SK-N-SH (cell line): ENCODE data around the gene HOXB5. TPM values are rescaled to one million over a fixed set of nuclear protein-coding genes. Genes with fewer than 3 reads are reported as not detected.

Experiments
- CTCF ChIA-PET: fragments of 300-600, 350-600 bp; formaldehyde crosslinking; extraction: SDS; loops from one replicate; lab custom pipeline; 2021; lab: Yijun Ruan, JAX
- POLR2A ChIA-PET: fragments of 350-600 bp; sonication (Branson Sonifier 250); formaldehyde crosslinking; extraction: SDS; loops from one replicate; lab custom pipeline; 2020; ENCODE audit warnings: antibody characterized with exemption, inconsistent platforms; lab: Yijun Ruan, JAX
- DNase-seq: peaks from one replicate; pipeline ENCODE4 v3.0.0; 2012
- H2AFZ ChIP-seq: fragments of 200-600 bp; sonication (generic); 2 replicates; pipeline ENCODE4 v1.8.1; 2016; ENCODE audit warnings: antibody characterized with exemption, mild to moderate bottlenecking, low read depth
- H3F3A ChIP-seq: fragments of 200-600 bp; sonication (generic); replicated peaks from 2 replicates; pipeline ENCODE3; 2016; ENCODE audit warnings: antibody characterized with exemption, mild to moderate bottlenecking; ENCODE audit not compliant: insufficient read depth
- H3K27ac ChIP-seq, 2 experiments: fragments of 200-500 bp in 1 of 2; fragments of 200-600 bp in 1 of 2; sonication (Bioruptor generic) in 1 of 2; sonication (generic), shearing (Covaris generic) in 1 of 2; 2 replicates each; pipeline versions ENCODE4 v1.5.1 to v1.6.1; 2014 to 2016; ENCODE audit warnings: low read depth in 2 of 2, inconsistent platforms in 1 of 2, low read length in 1 of 2, mild to moderate bottlenecking in 1 of 2, mixed read lengths in 1 of 2
- H3K27me3 ChIP-seq: fragments of 200-600 bp; sonication (generic), shearing (Covaris generic); 2 replicates; pipeline ENCODE4 v1.6.1; 2016; ENCODE audit warnings: mixed run types; ENCODE audit not compliant: insufficient read depth
- H3K36me3 ChIP-seq, 2 experiments: fragments of 200-500 bp in 1 of 2; fragments of 200-600 bp in 1 of 2; sonication (Bioruptor generic) in 1 of 2; sonication (generic) in 1 of 2; replicated peaks in 1 of 2; 2 replicates each; pipeline versions ENCODE3 to v1.5.1; 2014 to 2016; ENCODE audit warnings: low read length in 1 of 2, mild to moderate bottlenecking in 1 of 2; ENCODE audit not compliant: insufficient read depth in 2 of 2, control insufficient read depth in 1 of 2
- H3K4me1 ChIP-seq, 2 experiments: fragments of 200-500 bp in 1 of 2; fragments of 200-600 bp in 1 of 2; sonication (Bioruptor generic) in 1 of 2; sonication (generic), shearing (Covaris generic) in 1 of 2; 2 replicates each; pipeline versions ENCODE4 v1.5.1 to v1.6.1; 2014 to 2016; ENCODE audit warnings: low read depth in 1 of 2, low read length in 1 of 2, mixed run types in 1 of 2; ENCODE audit not compliant: insufficient read depth in 2 of 2, control insufficient read depth in 1 of 2
- H3K4me2 ChIP-seq: fragments of 200-600 bp; sonication (generic), shearing (Covaris generic); 2 replicates; pipeline ENCODE4 v1.6.1; 2017; ENCODE audit warnings: mixed run types
- H3K4me3 ChIP-seq, 2 experiments: fragments of 200-500 bp in 1 of 2; fragments of 200-600 bp in 1 of 2; sonication (Bioruptor generic) in 1 of 2; sonication (generic), shearing (Covaris generic) in 1 of 2; 2 replicates each; pipeline versions ENCODE4 v1.5.1 to v1.8.1; 2014 to 2016; ENCODE audit warnings: low read depth in 2 of 2, inconsistent platforms in 1 of 2, low read length in 1 of 2, mild to moderate bottlenecking in 1 of 2, mixed read lengths in 1 of 2, moderate library complexity in 1 of 2
- H3K79me2 ChIP-seq: fragments of 200-600 bp; sonication (generic); 2 replicates; pipeline ENCODE4 v1.8.1; 2017; ENCODE audit warnings: mild to moderate bottlenecking; ENCODE audit not compliant: insufficient read depth
- H3K9ac ChIP-seq: fragments of 200-600 bp; sonication (generic); 2 replicates; pipeline ENCODE4 v1.6.1; 2017; ENCODE audit warnings: mixed run types
- H3K9me2 ChIP-seq: fragments of 200-600 bp; sonication (generic); 2 replicates; pipeline ENCODE4 v1.6.1; 2017; ENCODE audit warnings: mixed run types
- H3K9me3 ChIP-seq: fragments of 200-600 bp; sonication (generic); 2 replicates; pipeline ENCODE4 v1.6.1; 2017; ENCODE audit warnings: mixed run types, mild to moderate bottlenecking, moderate library complexity
- H4K20me1 ChIP-seq: fragments of 200-600 bp; sonication (generic); 2 replicates; pipeline ENCODE4 v1.6.1; 2017; ENCODE audit warnings: mild to moderate bottlenecking, mixed run types; ENCODE audit not compliant: insufficient read depth
- EZH2phosphoT487 ChIP-seq: fragments of 200-600 bp; sonication (generic); IDR thresholded peaks from 2 replicates; pipeline ENCODE4 v1.6.1; 2017; ENCODE audit warnings: low read depth, mixed run types, mild to moderate bottlenecking, antibody characterized with exemption, moderate library complexity, borderline replicate concordance
- FOXJ3 ChIP-seq: sonication (generic); formaldehyde crosslinking; IDR thresholded peaks from 2 replicates; pipeline ENCODE4 v1.5.1; 2020; ENCODE audit warnings: mild to moderate bottlenecking, missing genetic modification reagents
- RFX5 ChIP-seq: IDR thresholded peaks from 2 replicates; pipeline ENCODE4 v1.6.1; 2012; ENCODE audit warnings: mild to moderate bottlenecking, improper control_type of control experiment, low read length
- WGBS: methylation state at CpG from one replicate; pipeline ENCODE4 v1.1.6; 2017; ENCODE audit warnings: low lambda C conversion rate; 5-methylcytosine and 5-hydroxymethylcytosine counted together
- polyA plus RNA-seq, 3 experiments: library from polyadenylated mRNA; depleted of rRNA; stranded (reverse); fragments of >200 nt; gene quantifications; 2 replicates each; pipeline ENCODE4 v1.2.3, GENCODE V29; 2012
- TF ChIP-seq, protein P1 (sequence below): fragments of 150-350 bp; IDR thresholded peaks from 2 replicates; pipeline ENCODE4 v1.6.1; 2016; ENCODE audit warnings: mild to moderate bottlenecking, low read depth, low read length

The HOXB5 gene
- polyA plus RNA-seq, 1 of the 3 experiments (the other 2 are of a cell fraction), result not detected

DNA sequence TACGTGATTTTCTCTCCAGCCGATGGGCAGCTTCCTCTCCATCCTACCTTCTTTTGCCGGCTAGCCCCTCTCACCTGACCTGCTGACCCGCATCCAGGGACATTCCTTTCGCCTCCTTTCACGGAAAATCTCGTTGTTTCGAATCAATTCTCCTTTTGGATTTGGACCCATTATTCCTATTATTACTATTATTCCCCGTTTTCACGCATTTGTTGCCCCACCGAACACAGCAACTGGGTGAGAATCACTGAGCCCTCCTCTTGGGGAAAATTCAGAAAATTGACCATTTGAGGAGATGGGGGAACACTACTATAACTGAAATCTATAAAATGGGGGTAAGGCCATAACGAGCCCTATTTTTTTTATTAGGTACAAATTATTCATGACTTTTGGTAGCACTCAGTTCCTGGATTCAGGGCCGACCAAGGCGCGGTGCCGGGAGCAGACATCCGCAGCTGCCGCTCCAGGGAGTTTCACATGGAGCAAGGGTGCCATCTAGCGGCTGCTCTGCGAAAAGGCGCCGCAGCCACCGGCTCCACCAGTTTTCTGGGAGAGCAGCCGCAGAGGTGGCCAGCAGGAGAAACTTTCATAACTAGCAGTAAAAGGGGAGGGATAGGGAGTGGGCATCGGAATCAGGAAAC is 24.8 kb upstream of the HOXB5 start (continued):
- no peak for TF ChIP-seq FOXJ3 (CRISPR knock-in tag)

DNA sequence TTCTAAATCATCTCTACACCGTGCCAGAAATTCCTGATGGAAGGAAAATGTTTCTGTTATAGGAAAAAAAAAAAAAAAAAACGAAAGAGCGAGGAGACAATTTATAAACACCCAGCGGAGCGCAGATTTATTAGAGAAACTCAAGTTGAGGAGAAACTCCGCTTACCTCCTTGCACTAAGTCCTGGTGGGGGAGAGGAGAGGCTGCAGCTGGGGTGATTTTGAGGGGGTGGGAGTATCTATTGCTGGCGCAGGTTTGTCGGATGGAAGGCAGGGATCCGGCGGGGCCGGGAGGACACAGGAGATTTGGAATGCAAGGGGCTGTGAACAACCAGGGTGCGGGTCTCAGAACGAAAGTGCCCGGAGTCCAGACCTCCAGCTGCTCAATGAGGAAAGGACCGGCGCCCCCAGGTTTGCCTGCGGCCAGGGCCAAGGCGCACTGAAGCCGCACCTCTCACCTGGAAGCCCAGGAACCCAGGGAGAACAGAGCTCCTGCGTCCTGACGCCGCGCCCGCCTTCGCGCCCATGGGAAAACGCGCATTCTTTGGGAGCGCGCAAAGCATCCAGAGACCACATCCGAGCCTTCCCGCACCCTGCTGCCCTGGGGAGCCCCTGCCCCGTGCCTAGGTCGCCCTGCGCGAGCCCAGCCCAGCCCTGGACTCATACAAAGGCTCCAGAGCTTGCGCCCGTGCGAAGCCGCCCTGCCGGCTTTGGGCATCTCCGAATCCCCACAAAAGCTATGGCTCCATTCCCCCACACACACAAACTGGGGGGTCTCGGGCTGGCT is 24.1 kb upstream of the HOXB5 start:
- Histone ChIP-seq H3K36me3 (no peaks in the 10 kb centered on the region), H3K79me2 (no peaks in the 10 kb centered on the region), H4K20me1 (peaks cover 25% of the 10 kb centered on the region), H3K4me2 (no peak overlapping the region), H3K9ac (no peak overlapping the region), H2AFZ (no peak overlapping the region), H3K27ac (no peak overlapping the region), H3K9me3 (no peaks in the 10 kb centered on the region), H3K4me1 (no peaks in the 10 kb centered on the region), H3K27me3 (peaks cover 99% of the 10 kb centered on the region), H3K4me3 (no peak overlapping the region), H3F3A (no peaks in the 10 kb centered on the region), H3K9me2 (no peaks in the 10 kb centered on the region)
- TF ChIP-seq, protein P1, sequence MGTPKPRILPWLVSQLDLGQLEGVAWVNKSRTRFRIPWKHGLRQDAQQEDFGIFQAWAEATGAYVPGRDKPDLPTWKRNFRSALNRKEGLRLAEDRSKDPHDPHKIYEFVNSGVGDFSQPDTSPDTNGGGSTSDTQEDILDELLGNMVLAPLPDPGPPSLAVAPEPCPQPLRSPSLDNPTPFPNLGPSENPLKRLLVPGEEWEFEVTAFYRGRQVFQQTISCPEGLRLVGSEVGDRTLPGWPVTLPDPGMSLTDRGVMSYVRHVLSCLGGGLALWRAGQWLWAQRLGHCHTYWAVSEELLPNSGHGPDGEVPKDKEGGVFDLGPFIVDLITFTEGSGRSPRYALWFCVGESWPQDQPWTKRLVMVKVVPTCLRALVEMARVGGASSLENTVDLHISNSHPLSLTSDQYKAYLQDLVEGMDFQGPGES, result no peak
- TF ChIP-seq EZH2phosphoT487, result peak; percentile 13; the same call in 1 of the 2 replicates
- no peak for TF ChIP-seq RFX5
- DNase-seq, result no peak
- 30% methylated on average over 35 of the region's 43 CpGs for WGBS
- CTCF ChIA-PET, result interaction anchor here (0.6 to 5.9 kb wide), 95 partner anchors 9 to 592 kb away, joined by 3 to 59 read pairs (median 5); partner anchors contain the start of genes HOXB5, HOXB9 and PRAC2
- POLR2A ChIA-PET, result no interaction called here

DNA sequence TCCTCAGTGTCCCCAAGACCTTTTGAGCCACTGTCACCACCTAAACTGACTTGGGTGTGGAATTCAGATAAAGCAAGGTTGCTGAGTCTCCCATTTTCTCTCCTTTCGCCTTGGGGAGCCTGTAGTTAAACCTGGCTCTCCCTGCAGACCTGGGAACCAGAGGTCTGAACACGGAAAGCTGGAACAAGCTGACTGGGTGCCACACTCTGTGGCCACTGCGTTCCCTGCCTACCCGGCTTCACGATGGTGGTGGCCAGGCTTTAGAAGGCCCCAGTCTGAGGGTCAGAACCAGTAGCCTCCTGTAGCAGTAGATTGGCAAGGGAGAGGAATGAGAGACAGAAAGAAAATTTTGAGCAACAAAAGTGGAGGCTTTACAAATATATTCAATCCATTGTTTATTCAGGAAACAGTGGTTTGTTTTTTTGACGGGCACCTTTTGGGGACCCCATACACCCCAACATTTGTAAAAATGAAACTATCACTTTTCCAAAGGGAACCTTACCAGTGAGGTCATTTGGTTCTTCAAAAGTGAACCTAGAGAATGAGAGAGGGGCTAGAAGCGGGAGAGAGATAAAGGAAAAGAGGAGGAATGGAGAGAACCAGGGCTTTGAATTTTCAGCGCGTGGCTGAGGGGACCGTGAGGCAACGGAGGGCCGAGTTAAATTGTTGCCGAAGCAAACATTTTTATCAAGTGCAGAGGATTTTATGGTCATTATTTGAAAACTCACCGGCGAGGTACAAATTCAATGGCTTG is 23.3 kb upstream of the HOXB5 start:
- no peak overlapping the region for H3K27ac ChIP-seq
- H3K4me1 ChIP-seq, result no peaks in the 10 kb centered on the region
- no peak for DNase-seq
- H3K4me2 ChIP-seq, result no peak overlapping the region
- ChIA-PET CTCF (interaction anchor here (0.7 to 5.9 kb wide), 23 partner anchors 15 to 592 kb away, joined by 3 to 59 read pairs (median 11); partner anchors contain the start of gene HOXB5), POLR2A (no interaction called here)
- peaks cover 27% of the 10 kb centered on the region for H4K20me1 ChIP-seq
- peaks cover 99% of the 10 kb centered on the region for H3K27me3 ChIP-seq
- no peaks in the 10 kb centered on the region for H3K9me3 ChIP-seq
- H3K4me3 ChIP-seq, result no peak overlapping the region
- no peaks in the 10 kb centered on the region for H3K36me3 ChIP-seq
- no peaks in the 10 kb centered on the region for H3F3A ChIP-seq
- no peaks in the 10 kb centered on the region for H3K79me2 ChIP-seq
- TF ChIP-seq FOXJ3 (CRISPR knock-in tag), result no peak
- TF ChIP-seq EZH2phosphoT487, result 0 out of 2 replicates have a peak, but pooled peaks have one; percentile 8
- H3K9ac ChIP-seq, result no peak overlapping the region
- 8% methylated on average over 15 of the region's 15 CpGs for WGBS
- no peaks in the 10 kb centered on the region for H3K9me2 ChIP-seq
- no peak overlapping the region for H2AFZ ChIP-seq
